GM23338 (cell line): Measurements from ENCODE around the gene HGF. TPM values are rescaled to one million over a fixed set of nuclear protein-coding genes. Genes with fewer than 3 reads are reported as not detected.

Source experiments
- ATAC-seq: fragments of 200-7000 bp; cut with Tn5 transposase; 3 replicates; pipeline ENCODE4 v1.9.1; 2020
- DNase-seq: peaks from one replicate; pipeline ENCODE4 v3.0.0-alpha.2; 2015; ENCODE audit warnings: low spot score
- H2AFZ ChIP-seq: fragments of 200-600 bp; sonication (generic); 2 replicates; pipeline ENCODE4 v1.8.0; 2016; ENCODE audit warnings: antibody characterized with exemption, mild to moderate bottlenecking, moderate library complexity
- H3F3A ChIP-seq: fragments of 200-600 bp; sonication (generic); replicated peaks from 2 replicates; pipeline ENCODE4 v1.8.0; 2017; ENCODE audit warnings: antibody characterized with exemption, mixed run types, low read depth
- H3K27ac ChIP-seq: fragments of 200-600 bp; sonication (generic); 2 replicates; pipeline ENCODE4 v1.6.1; 2016; ENCODE audit warnings: low read depth
- H3K27me3 ChIP-seq: fragments of 200-600 bp; sonication (generic); 2 replicates; pipeline ENCODE4 v1.8.0; 2016; ENCODE audit warnings: mild to moderate bottlenecking, mixed run types, moderate library complexity; ENCODE audit not compliant: insufficient read depth
- H3K36me3 ChIP-seq: fragments of 200-600 bp; sonication (generic); 2 replicates; pipeline ENCODE4 v1.8.0; 2016; ENCODE audit warnings: mild to moderate bottlenecking; ENCODE audit not compliant: insufficient read depth
- H3K4me1 ChIP-seq: fragments of 200-600 bp; sonication (generic); 2 replicates; pipeline ENCODE4 v1.8.0; 2016; ENCODE audit warnings: mild to moderate bottlenecking, moderate library complexity; ENCODE audit not compliant: insufficient read depth
- H3K4me2 ChIP-seq: fragments of 200-600 bp; sonication (generic); 2 replicates; pipeline ENCODE4 v1.7.1; 2017; ENCODE audit warnings: mixed run types
- H3K4me3 ChIP-seq: fragments of 200-600 bp; sonication (generic); 2 replicates; pipeline ENCODE4 v1.6.1; 2016; ENCODE audit warnings: mixed run types
- H3K79me2 ChIP-seq: fragments of 200-600 bp; sonication (generic); replicated peaks from 2 replicates; pipeline ENCODE4 v1.8.0; 2017; ENCODE audit warnings: mild to moderate bottlenecking; ENCODE audit not compliant: insufficient read depth
- H3K9me2 ChIP-seq: fragments of 200-600 bp; sonication (generic); 2 replicates; pipeline ENCODE4 v1.8.0; 2017; ENCODE audit not compliant: insufficient read depth
- H4K20me1 ChIP-seq: fragments of 200-600 bp; sonication (generic); replicated peaks from 2 replicates; pipeline ENCODE4 v1.8.0; 2017; ENCODE audit warnings: mild to moderate bottlenecking; ENCODE audit not compliant: insufficient read depth
- H3K27ac Mint-ChIP-seq: 2 replicates; pipeline ENCODE4 v1.8.0; 2020; ENCODE audit warnings: inconsistent platforms, mild to moderate bottlenecking, moderate library complexity, mixed read lengths
- H3K27me3 Mint-ChIP-seq: 3 replicates; pipeline ENCODE4 v1.8.0; 2022; ENCODE audit warnings: low read depth, mild to moderate bottlenecking, moderate library complexity, mixed read lengths, inconsistent platforms; ENCODE audit not compliant: insufficient read depth, poor library complexity
- H3K36me3 Mint-ChIP-seq: 3 replicates; pipeline ENCODE4 v1.8.0; 2021; ENCODE audit warnings: low read depth, mild to moderate bottlenecking, inconsistent platforms, moderate library complexity, mixed read lengths
- H3K4me1 Mint-ChIP-seq: 3 replicates; pipeline ENCODE4 v1.8.0; 2020; ENCODE audit warnings: mild to moderate bottlenecking, inconsistent platforms, mixed read lengths
- H3K4me3 Mint-ChIP-seq: 3 replicates; pipeline ENCODE4 v1.8.0; 2021; ENCODE audit warnings: moderate library complexity, mild to moderate bottlenecking, inconsistent platforms, mixed read lengths
- H3K9me3 Mint-ChIP-seq: 3 replicates; pipeline ENCODE4 v1.8.0; 2020; ENCODE audit warnings: moderate library complexity, mild to moderate bottlenecking, inconsistent platforms, mixed read lengths
- CREB1 ChIP-seq: fragments of 250-450 bp; sonication (Bioruptor Pico); IDR thresholded peaks from 2 replicates; pipeline ENCODE4 v1.5.0; 2020; ENCODE audit warnings: low read depth, mild to moderate bottlenecking, moderate library complexity
- EZH2 ChIP-seq: fragments of 200-600 bp; sonication (generic); IDR thresholded peaks from one replicate; pipeline ENCODE4 v1.8.0; 2017; ENCODE audit warnings: antibody characterized with exemption, mild to moderate bottlenecking, low read depth; ENCODE audit not compliant: unreplicated experiment
- EZH2phosphoT487 ChIP-seq: fragments of 200-600 bp; sonication (generic); IDR thresholded peaks from one replicate; pipeline ENCODE4 v1.8.1; 2018; ENCODE audit warnings: antibody characterized with exemption; ENCODE audit not compliant: unreplicated experiment
- JUNB ChIP-seq: IDR thresholded peaks from one replicate; pipeline ENCODE4 v1.6.1; 2016; ENCODE audit warnings: antibody characterized with exemption; ENCODE audit not compliant: unreplicated experiment
- NANOG ChIP-seq: IDR thresholded peaks from 2 replicates; pipeline ENCODE4 v1.6.1; 2016; ENCODE audit warnings: antibody characterized with exemption, borderline replicate concordance
- POLR2AphosphoS5 ChIP-seq: IDR thresholded peaks from 2 replicates; pipeline ENCODE4 v1.6.1; 2016; ENCODE audit warnings: antibody characterized with exemption, low read depth
- ZNF114 ChIP-seq: fragments of 250-450 bp; sonication (Bioruptor Pico); IDR thresholded peaks from 2 replicates; pipeline ENCODE4 v1.5.0; 2020; ENCODE audit warnings: mild to moderate bottlenecking, moderate library complexity
- ZNF331 ChIP-seq: fragments of 250-450 bp; sonication (Bioruptor Pico); IDR thresholded peaks from 2 replicates; pipeline ENCODE4 v1.5.0; 2020; ENCODE audit warnings: low read depth, mild to moderate bottlenecking, moderate library complexity
- polyA plus RNA-seq: library from polyadenylated mRNA; unstranded; fragments of >200 nt; fragmentation: Nextera tagmentation; extraction: Ambion mirVana; gene quantifications from 2 replicates; pipeline ENCODE4 v1.2.1, GENCODE V29; 2016
- total RNA-seq: library from RNA; depleted of rRNA; stranded (reverse); fragments of >200 nt; shearing (Covaris generic); gene quantifications from 2 replicates; pipeline ENCODE4 v1.2.3, GENCODE V29; 2014
- TF ChIP-seq, protein P1 (sequence below): fragments of 250-450 bp; sonication (Bioruptor Pico); IDR thresholded peaks from 2 replicates; pipeline ENCODE4 v1.5.0; 2020; ENCODE audit warnings: mild to moderate bottlenecking, moderate library complexity
- TF ChIP-seq, protein P2 (sequence below), 2 experiments: fragments of 200-600 bp in 1 of 2; sonication (generic) in 1 of 2; conservative IDR thresholded peaks; 2 replicates each; pipeline versions ENCODE4 v1.5.1 to v1.6.1; 2016 to 2017; ENCODE audit warnings: antibody characterized with exemption in 2 of 2, low read depth in 2 of 2, mild to moderate bottlenecking in 2 of 2, moderate library complexity in 1 of 2
- TF ChIP-seq, protein P3 (sequence below): IDR thresholded peaks from 2 replicates; pipeline ENCODE4 v1.6.1; 2016; ENCODE audit warnings: antibody characterized with exemption

Gene HGF
- total and polyA plus RNA-seq, 2 experiments from 2014 or later = 0.24 to 1.1 TPM

DNA sequence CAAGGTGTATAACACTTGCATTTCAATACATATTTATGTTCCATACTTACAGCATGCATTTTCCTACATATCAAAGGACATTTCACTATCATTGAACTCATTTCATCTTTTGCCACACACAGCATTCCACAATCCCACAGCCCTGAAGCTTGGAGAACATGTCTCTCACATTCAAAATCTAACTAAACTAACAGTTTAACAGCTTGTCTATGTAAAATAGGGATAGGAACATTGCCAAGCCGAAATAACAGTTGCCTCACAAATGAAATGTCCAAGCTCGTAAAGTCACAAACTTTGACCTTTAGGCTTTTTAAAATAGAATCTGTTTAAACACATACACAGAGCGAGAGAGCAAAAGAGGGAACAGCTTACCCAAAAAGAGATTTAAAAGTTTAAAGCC is 65.3 kb downstream of the HGF start:
- Mint-ChIP-seq H3K27me3 (no peaks in the 10 kb centered on the region), H3K36me3 (no peaks in the 10 kb centered on the region), H3K27ac (no peak overlapping the region), H3K4me1 (peaks cover 28% of the 10 kb centered on the region; the same call in 2 of the 3 replicates), H3K4me3 (no peak overlapping the region), H3K9me3 (no peaks in the 10 kb centered on the region)
- no peak overlapping the region for H2AFZ ChIP-seq
- DNase-seq (no peak), ATAC-seq (no peak)
- no peaks in the 10 kb centered on the region for H3K36me3 ChIP-seq
- no peaks in the 10 kb centered on the region for H3F3A ChIP-seq
- H3K4me2 ChIP-seq = no peak overlapping the region
- H3K79me2 ChIP-seq = no peaks in the 10 kb centered on the region
- no peaks in the 10 kb centered on the region for H3K9me2 ChIP-seq
- no peak for TF ChIP-seq JUNB
- no peak for TF ChIP-seq NANOG
- TF ChIP-seq CREB1 (CRISPR knock-in tag) = no peak
- TF ChIP-seq, protein P1, sequence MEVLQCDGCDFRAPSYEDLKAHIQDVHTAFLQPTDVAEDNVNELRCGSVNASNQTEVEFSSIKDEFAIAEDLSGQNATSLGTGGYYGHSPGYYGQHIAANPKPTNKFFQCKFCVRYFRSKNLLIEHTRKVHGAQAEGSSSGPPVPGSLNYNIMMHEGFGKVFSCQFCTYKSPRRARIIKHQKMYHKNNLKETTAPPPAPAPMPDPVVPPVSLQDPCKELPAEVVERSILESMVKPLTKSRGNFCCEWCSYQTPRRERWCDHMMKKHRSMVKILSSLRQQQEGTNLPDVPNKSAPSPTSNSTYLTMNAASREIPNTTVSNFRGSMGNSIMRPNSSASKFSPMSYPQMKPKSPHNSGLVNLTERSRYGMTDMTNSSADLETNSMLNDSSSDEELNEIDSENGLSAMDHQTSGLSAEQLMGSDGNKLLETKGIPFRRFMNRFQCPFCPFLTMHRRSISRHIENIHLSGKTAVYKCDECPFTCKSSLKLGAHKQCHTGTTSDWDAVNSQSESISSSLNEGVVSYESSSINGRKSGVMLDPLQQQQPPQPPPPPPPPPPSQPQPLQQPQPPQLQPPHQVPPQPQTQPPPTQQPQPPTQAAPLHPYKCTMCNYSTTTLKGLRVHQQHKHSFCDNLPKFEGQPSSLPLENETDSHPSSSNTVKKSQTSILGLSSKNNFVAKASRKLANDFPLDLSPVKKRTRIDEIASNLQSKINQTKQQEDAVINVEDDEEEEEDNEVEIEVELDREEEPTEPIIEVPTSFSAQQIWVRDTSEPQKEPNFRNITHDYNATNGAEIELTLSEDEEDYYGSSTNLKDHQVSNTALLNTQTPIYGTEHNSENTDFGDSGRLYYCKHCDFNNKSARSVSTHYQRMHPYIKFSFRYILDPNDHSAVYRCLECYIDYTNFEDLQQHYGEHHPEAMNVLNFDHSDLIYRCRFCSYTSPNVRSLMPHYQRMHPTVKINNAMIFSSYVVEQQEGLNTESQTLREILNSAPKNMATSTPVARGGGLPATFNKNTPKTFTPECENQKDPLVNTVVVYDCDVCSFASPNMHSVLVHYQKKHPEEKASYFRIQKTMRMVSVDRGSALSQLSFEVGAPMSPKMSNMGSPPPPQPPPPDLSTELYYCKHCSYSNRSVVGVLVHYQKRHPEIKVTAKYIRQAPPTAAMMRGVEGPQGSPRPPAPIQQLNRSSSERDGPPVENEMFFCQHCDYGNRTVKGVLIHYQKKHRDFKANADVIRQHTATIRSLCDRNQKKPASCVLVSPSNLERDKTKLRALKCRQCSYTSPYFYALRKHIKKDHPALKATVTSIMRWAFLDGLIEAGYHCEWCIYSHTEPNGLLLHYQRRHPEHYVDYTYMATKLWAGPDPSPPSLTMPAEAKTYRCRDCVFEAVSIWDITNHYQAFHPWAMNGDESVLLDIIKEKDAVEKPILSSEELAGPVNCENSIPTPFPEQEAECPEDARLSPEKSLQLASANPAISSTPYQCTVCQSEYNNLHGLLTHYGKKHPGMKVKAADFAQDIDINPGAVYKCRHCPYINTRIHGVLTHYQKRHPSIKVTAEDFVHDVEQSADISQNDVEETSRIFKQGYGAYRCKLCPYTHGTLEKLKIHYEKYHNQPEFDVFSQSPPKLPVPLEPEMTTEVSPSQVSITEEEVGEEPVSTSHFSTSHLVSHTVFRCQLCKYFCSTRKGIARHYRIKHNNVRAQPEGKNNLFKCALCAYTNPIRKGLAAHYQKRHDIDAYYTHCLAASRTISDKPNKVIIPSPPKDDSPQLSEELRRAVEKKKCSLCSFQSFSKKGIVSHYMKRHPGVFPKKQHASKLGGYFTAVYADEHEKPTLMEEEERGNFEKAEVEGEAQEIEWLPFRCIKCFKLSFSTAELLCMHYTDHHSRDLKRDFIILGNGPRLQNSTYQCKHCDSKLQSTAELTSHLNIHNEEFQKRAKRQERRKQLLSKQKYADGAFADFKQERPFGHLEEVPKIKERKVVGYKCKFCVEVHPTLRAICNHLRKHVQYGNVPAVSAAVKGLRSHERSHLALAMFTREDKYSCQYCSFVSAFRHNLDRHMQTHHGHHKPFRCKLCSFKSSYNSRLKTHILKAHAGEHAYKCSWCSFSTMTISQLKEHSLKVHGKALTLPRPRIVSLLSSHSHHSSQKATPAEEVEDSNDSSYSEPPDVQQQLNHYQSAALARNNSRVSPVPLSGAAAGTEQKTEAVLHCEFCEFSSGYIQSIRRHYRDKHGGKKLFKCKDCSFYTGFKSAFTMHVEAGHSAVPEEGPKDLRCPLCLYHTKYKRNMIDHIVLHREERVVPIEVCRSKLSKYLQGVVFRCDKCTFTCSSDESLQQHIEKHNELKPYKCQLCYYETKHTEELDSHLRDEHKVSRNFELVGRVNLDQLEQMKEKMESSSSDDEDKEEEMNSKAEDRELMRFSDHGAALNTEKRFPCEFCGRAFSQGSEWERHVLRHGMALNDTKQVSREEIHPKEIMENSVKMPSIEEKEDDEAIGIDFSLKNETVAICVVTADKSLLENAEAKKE = no peak
- TF ChIP-seq POLR2AphosphoS5 = no peak
- no peak for TF ChIP-seq ZNF114 (CRISPR knock-in tag)
- TF ChIP-seq ZNF331 = no peak
- TF ChIP-seq EZH2phosphoT487 = no peak
- no peak for TF ChIP-seq EZH2
- TF ChIP-seq, protein P2, sequence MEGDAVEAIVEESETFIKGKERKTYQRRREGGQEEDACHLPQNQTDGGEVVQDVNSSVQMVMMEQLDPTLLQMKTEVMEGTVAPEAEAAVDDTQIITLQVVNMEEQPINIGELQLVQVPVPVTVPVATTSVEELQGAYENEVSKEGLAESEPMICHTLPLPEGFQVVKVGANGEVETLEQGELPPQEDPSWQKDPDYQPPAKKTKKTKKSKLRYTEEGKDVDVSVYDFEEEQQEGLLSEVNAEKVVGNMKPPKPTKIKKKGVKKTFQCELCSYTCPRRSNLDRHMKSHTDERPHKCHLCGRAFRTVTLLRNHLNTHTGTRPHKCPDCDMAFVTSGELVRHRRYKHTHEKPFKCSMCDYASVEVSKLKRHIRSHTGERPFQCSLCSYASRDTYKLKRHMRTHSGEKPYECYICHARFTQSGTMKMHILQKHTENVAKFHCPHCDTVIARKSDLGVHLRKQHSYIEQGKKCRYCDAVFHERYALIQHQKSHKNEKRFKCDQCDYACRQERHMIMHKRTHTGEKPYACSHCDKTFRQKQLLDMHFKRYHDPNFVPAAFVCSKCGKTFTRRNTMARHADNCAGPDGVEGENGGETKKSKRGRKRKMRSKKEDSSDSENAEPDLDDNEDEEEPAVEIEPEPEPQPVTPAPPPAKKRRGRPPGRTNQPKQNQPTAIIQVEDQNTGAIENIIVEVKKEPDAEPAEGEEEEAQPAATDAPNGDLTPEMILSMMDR (conservative IDR thresholded peaks at IDR 0.05; ENCODE audit: low read depth in 2 of 2) = no peak
- TF ChIP-seq, protein P3, sequence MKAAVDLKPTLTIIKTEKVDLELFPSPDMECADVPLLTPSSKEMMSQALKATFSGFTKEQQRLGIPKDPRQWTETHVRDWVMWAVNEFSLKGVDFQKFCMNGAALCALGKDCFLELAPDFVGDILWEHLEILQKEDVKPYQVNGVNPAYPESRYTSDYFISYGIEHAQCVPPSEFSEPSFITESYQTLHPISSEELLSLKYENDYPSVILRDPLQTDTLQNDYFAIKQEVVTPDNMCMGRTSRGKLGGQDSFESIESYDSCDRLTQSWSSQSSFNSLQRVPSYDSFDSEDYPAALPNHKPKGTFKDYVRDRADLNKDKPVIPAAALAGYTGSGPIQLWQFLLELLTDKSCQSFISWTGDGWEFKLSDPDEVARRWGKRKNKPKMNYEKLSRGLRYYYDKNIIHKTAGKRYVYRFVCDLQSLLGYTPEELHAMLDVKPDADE = no peak
- no peak overlapping the region for H3K27ac ChIP-seq
- H3K27me3 ChIP-seq = no peaks in the 10 kb centered on the region
- peaks cover 12% of the 10 kb centered on the region; the same call in 1 of the 2 replicates for H3K4me1 ChIP-seq
- no peaks in the 10 kb centered on the region for H4K20me1 ChIP-seq
- H3K4me3 ChIP-seq = no peak overlapping the region
